Testis (tissue), 3 donors: ENCODE measurements around the gene GALM. TPM values are rescaled to one million over a fixed set of nuclear protein-coding genes. Genes with fewer than 3 reads are reported as not detected.

Experiments used
- DNase-seq: peaks from one replicate; pipeline ENCODE4 v3.0.0-alpha.2; 2019
- H3K27ac ChIP-seq, 2 donors: fragments of 200-600 bp; sonication (generic); one replicate each; pipeline ENCODE4 v1.5.1; 2019
- H3K27me3 ChIP-seq: fragments of 200-600 bp; sonication (generic); one replicate; pipeline ENCODE4 v1.5.1; 2019
- H3K36me3 ChIP-seq: fragments of 200-600 bp; sonication (generic); one replicate; pipeline ENCODE4 v1.5.1; 2017; ENCODE audit warnings: low read depth; ENCODE audit errors: missing control alignments
- H3K4me1 ChIP-seq: fragments of 200-600 bp; sonication (generic); one replicate; pipeline ENCODE4 v1.5.1; 2019
- H3K4me3 ChIP-seq, 2 donors: fragments of 200-600 bp; sonication (generic); one replicate each; pipeline ENCODE4 v1.5.1; 2017 to 2019
- H3K9me3 ChIP-seq: fragments of 200-600 bp; sonication (generic); one replicate; pipeline ENCODE4 v1.5.1; 2017
- POLR2A ChIP-seq: fragments of 450-650 bp; IDR thresholded peaks from one replicate; pipeline ENCODE4 v1.6.1; 2017; ENCODE audit warnings: antibody characterized with exemption, mild to moderate bottlenecking, moderate library complexity
- WGBS, 2 donors: methylation state at CpG; one replicate each; pipeline ENCODE4 v1.1.5; 2018; 5-methylcytosine and 5-hydroxymethylcytosine counted together
- intact Hi-C: fragments of 100-400 bp; cut with DNase I; formaldehyde crosslinking; loops from one replicate; pipeline ENCODE4 v1.15.1; 2023; ENCODE audit warnings: low total_unique reads
- polyA plus RNA-seq: library from polyadenylated mRNA; stranded (reverse); fragments of 350-450 nt; fragmentation: Illumina TruSeq; extraction: RNeasy Lipid Tissue Mini Kit (QIAGEN cat#74804); gene quantifications from one replicate; pipeline ENCODE4 v1.2.3, GENCODE V29; 2014; ENCODE audit warnings: low read depth, low replicate concordance; ENCODE audit not compliant: insufficient read depth
- total RNA-seq, 2 donors: library from RNA; depleted of rRNA; stranded (reverse); fragments of >200 nt; gene quantifications; one replicate each; pipeline ENCODE4 v1.2.3, GENCODE V29; 2016
- TF ChIP-seq, protein P1 (sequence below), 3 experiments: fragments of 450-650 bp in 2 of 3; fragments of 200-600 bp in 1 of 3; sonication (generic) in 1 of 3; IDR thresholded peaks; one replicate each; pipeline ENCODE4 v1.5.1; 2016 to 2019; ENCODE audit warnings: antibody characterized with exemption in 3 of 3, mild to moderate bottlenecking in 2 of 3, moderate library complexity in 1 of 3

The GALM gene
- total and polyA plus RNA-seq, 3 donors from 2014 or later = 8.5 to 11.8 (median 9.1) TPM

DNA sequence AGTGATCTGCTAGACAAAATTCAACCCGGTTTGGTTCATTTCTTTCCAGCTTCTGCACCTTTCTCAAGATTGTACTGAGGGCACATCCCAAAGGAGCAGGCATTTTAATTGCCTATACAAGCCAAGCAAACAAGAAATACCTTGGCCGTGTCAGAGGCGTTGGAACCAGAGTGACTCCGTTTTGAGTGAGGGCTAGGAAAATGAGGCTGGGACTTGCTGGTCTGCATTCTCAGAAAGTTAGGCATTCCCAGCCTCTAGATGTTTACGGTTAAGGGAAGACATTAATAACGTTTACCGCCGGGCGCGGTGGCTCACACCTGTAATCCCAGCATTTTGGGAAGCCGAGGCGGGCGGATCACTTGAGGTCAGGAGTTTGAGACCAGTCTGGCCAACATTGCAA lies 110.6 kb downstream of the GALM start:
- no peaks in the 10 kb centered on the region for H3K9me3 ChIP-seq
- DNase-seq = no peak
- no peaks in the 10 kb centered on the region for H3K36me3 ChIP-seq
- intact Hi-C loops = no loop called here
- no peak overlapping the region for H3K27ac ChIP-seq
- H3K4me1 ChIP-seq = peaks cover 2% of the 10 kb centered on the region
- H3K27me3 ChIP-seq = no peaks in the 10 kb centered on the region
- no peak overlapping the region for H3K4me3 ChIP-seq
- 64 to 70% methylated on average over 13 of the region's 13 CpGs for WGBS, 2 donors
- TF ChIP-seq POLR2A = no peak
- TF ChIP-seq, protein P1, sequence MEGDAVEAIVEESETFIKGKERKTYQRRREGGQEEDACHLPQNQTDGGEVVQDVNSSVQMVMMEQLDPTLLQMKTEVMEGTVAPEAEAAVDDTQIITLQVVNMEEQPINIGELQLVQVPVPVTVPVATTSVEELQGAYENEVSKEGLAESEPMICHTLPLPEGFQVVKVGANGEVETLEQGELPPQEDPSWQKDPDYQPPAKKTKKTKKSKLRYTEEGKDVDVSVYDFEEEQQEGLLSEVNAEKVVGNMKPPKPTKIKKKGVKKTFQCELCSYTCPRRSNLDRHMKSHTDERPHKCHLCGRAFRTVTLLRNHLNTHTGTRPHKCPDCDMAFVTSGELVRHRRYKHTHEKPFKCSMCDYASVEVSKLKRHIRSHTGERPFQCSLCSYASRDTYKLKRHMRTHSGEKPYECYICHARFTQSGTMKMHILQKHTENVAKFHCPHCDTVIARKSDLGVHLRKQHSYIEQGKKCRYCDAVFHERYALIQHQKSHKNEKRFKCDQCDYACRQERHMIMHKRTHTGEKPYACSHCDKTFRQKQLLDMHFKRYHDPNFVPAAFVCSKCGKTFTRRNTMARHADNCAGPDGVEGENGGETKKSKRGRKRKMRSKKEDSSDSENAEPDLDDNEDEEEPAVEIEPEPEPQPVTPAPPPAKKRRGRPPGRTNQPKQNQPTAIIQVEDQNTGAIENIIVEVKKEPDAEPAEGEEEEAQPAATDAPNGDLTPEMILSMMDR (IDR thresholded peaks at IDR 0.05) = no peak

- peak overlapping the region; percentile 2 to 80 for H3K27ac ChIP-seq
- intact Hi-C loops = no loop called here
- no peaks in the 10 kb centered on the region for H3K27me3 ChIP-seq
- WGBS, 2 donors = 7 to 10% methylated on average over 8 of the region's 8 CpGs
- no peak for DNase-seq
- H3K9me3 ChIP-seq = no peaks in the 10 kb centered on the region
- no peaks in the 10 kb centered on the region for H3K36me3 ChIP-seq
- H3K4me1 ChIP-seq = peaks cover 2% of the 10 kb centered on the region
- TF ChIP-seq, protein P1 (IDR thresholded peaks at IDR 0.05) = no peak
- no peak for TF ChIP-seq POLR2A
- H3K4me3 ChIP-seq = peak overlapping the region; percentile 67 to 82
These were observed 112.8 kb downstream of the GALM start for GRCh38 chr2:38778687-38779082.

DNA sequence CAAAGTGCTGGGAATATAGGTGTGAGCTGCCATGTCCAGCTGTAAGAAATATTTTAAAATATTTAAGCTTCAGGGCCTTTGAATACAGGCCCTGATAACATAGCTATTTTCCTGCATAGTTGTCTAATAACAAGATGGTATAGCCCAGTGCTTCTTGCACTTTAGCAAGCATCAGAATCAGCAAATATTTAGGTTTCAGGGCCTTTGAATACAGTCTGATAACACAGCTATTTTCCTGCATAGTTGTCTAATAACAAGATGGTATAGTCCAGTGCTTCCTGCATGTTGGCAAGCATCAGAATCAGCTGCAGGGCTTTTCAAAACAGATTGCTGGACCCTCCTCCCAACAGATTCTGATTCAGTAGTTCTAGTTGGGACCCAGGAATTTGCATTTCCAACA lies 117.7 kb downstream of the GALM start:
- Histone ChIP-seq H3K27ac (no peak overlapping the region), H3K4me1 (peaks cover 2% of the 10 kb centered on the region), H3K36me3 (no peaks in the 10 kb centered on the region), H3K4me3 (no peak overlapping the region), H3K27me3 (no peaks in the 10 kb centered on the region), H3K9me3 (no peaks in the 10 kb centered on the region)
- intact Hi-C loops = no loop called here
- TF ChIP-seq, protein P1 (IDR thresholded peaks at IDR 0.05) = no peak
- no peak for TF ChIP-seq POLR2A
- DNase-seq = no peak

Other genes with a start within 250 kb of the GALM start
- 10 to 100 TPM; 82.0 to 85.1 TPM for gene HNRNPLL, start 63.2 kb upstream of the GALM start, total RNA-seq
- 107 TPM for gene HNRNPLL, start 63.2 kb upstream of the GALM start, polyA plus RNA-seq
- gene SRSF7, start 85.2 kb downstream of the GALM start, total RNA-seq = 100 to 1,000 TPM; 104 to 114 TPM
- gene SRSF7, start 85.2 kb downstream of the GALM start, polyA plus RNA-seq = 169 TPM
- 10 to 100 TPM; 11.6 to 16.4 TPM for gene GEMIN6, start 112.1 kb downstream of the GALM start, total RNA-seq
- 43.0 TPM for gene GEMIN6, start 112.1 kb downstream of the GALM start, polyA plus RNA-seq
- 10 to 100 TPM; 36.8 to 74.2 TPM for gene DHX57, start 209.8 kb downstream of the GALM start, total RNA-seq
- gene DHX57, start 209.8 kb downstream of the GALM start, polyA plus RNA-seq = 63.7 TPM
- 100 to 1,000 TPM in 1 of 2 donors, 10 to 100 TPM in 1; 50.5 to 123 TPM for gene MORN2, start 209.9 kb downstream of the GALM start, total RNA-seq
- gene MORN2, start 209.9 kb downstream of the GALM start, polyA plus RNA-seq = 279 TPM
- 1 to 10 TPM; 5.9 to 6.2 TPM for gene ARHGEF33, start 223.8 kb downstream of the GALM start, total RNA-seq
- gene ARHGEF33, start 223.8 kb downstream of the GALM start, polyA plus RNA-seq = 16.7 TPM